SK-N-SH treated with all-trans-retinoic acid at 6 μM for 48 hours (cell line): Measurements from ENCODE around the gene LCN9.

Experiments used
- BACH2 ChIP-seq: fragments of 250-450 bp; sonication (Bioruptor Pico); IDR thresholded peaks from 2 replicates; pipeline ENCODE4 v1.9.0; 2021; ENCODE audit warnings: mild to moderate bottlenecking, borderline replicate concordance
- CREB5 ChIP-seq: fragments of 250-450 bp; sonication (Bioruptor Pico); IDR thresholded peaks from 2 replicates; pipeline ENCODE4 v1.5.1; 2020; ENCODE audit warnings: low read depth, mild to moderate bottlenecking, moderate library complexity
- OSR1 ChIP-seq: fragments of 250-450 bp; sonication (Bioruptor Pico); IDR thresholded peaks from 2 replicates; pipeline ENCODE4 v1.8.0; 2022; ENCODE audit warnings: moderate library complexity, mild to moderate bottlenecking, inconsistent platforms
- POU6F1 ChIP-seq: fragments of 250-450 bp; sonication (Bioruptor Pico); IDR thresholded peaks from 2 replicates; pipeline ENCODE4 v1.8.0; 2021; ENCODE audit warnings: low read depth, mild to moderate bottlenecking, moderate library complexity, borderline replicate concordance
- PPARA ChIP-seq: fragments of 250-450 bp; sonication (Bioruptor Pico); IDR thresholded peaks from 2 replicates; pipeline ENCODE4 v1.5.0; 2020; ENCODE audit warnings: mild to moderate bottlenecking, borderline replicate concordance
- RARB ChIP-seq: fragments of 250-450 bp; sonication (Bioruptor Pico); IDR thresholded peaks from 2 replicates; pipeline ENCODE4 v1.8.0; 2021; ENCODE audit warnings: mild to moderate bottlenecking, moderate library complexity
- TOX ChIP-seq: fragments of 250-450 bp; sonication (Bioruptor Pico); IDR thresholded peaks from 2 replicates; pipeline ENCODE4 v1.8.0; 2021; ENCODE audit warnings: mild to moderate bottlenecking, moderate library complexity, borderline replicate concordance
- ZFP3 ChIP-seq: fragments of 250-450 bp; sonication (Bioruptor Pico); IDR thresholded peaks from 2 replicates; pipeline ENCODE4 v1.5.0; 2020; ENCODE audit warnings: mild to moderate bottlenecking, moderate library complexity
- ZNF565 ChIP-seq: fragments of 450-650 bp; formaldehyde crosslinking; conservative IDR thresholded peaks from 2 replicates; pipeline ENCODE4 v1.5.0; 2020; ENCODE audit warnings: low read depth, mild to moderate bottlenecking, moderate library complexity
- ZNF70 ChIP-seq: fragments of 450-650 bp; formaldehyde crosslinking; IDR thresholded peaks from 2 replicates; pipeline ENCODE4 v1.5.0; 2020; ENCODE audit warnings: mild to moderate bottlenecking, moderate library complexity

- no peak for TF ChIP-seq TOX (CRISPR knock-in tag)
- TF ChIP-seq PPARA (CRISPR knock-in tag), result no peak
- TF ChIP-seq ZNF565 (CRISPR knock-in tag), result no peak
- no peak for TF ChIP-seq ZFP3 (CRISPR knock-in tag)
- TF ChIP-seq ZNF70 (CRISPR knock-in tag), result no peak
- TF ChIP-seq CREB5, result no peak
- TF ChIP-seq BACH2 (CRISPR knock-in tag), result no peak
- no peak for TF ChIP-seq RARB
- no peak for TF ChIP-seq OSR1 (CRISPR knock-in tag)
- TF ChIP-seq POU6F1 (CRISPR knock-in tag), result no peak
Observed at GRCh38 chr9:135716045-135716444, 52.9 kb downstream of the LCN9 start.
